Activated CD4-positive, alpha-beta T cell treated with anti-CD3 and anti-CD28 coated beads, Interleukin-2, amount 50 U/mL, for 1 hour (primary cell): Measurements from ENCODE around the gene UBE2F.
"Not testable (repeated sequence)": the region's sequence is repeated elsewhere in the genome, so short reads cannot be mapped to it uniquely, and the experiment has no call there.

Experiments used
- DNase-seq: peaks from one replicate; pipeline ENCODE4 v3.0.0-alpha.2; 2020

The UBE2F gene

GRCh38 chr2:237946423-237946822 is 20.4 kb upstream of the UBE2F start:
- no peak for DNase-seq

GRCh38 chr2:237951354-237951753 is 15.5 kb upstream of the UBE2F start:
- not testable (repeated sequence) for DNase-seq

GRCh38 chr2:237951878-237952277 is 14.9 kb upstream of the UBE2F start:
- no peak for DNase-seq

GRCh38 chr2:237952851-237953250 is 14.0 kb upstream of the UBE2F start:
- no peak for DNase-seq

- DNase-seq = no peak
Measured at GRCh38 chr2:237955640-237956401, 11.0 kb upstream of the UBE2F start.

- DNase-seq = no peak
Measured at GRCh38 chr2:237956402-237956736, 10.4 kb upstream of the UBE2F start.

- DNase-seq = no peak
Measured at GRCh38 chr2:237961637-237962036, 5.2 kb upstream of the UBE2F start.

GRCh38 chr2:237962432-237963084 is 4.3 kb upstream of the UBE2F start:
- no peak for DNase-seq

GRCh38 chr2:237963490-237963991 is 3.3 kb upstream of the UBE2F start:
- not testable (repeated sequence) for DNase-seq

GRCh38 chr2:237964194-237964577 is 2.6 kb upstream of the UBE2F start:
- no peak for DNase-seq

- DNase-seq = no peak
Measured at GRCh38 chr2:237964578-237965404, 2.0 kb upstream of the UBE2F start.

- not testable (repeated sequence) for DNase-seq
Measured at GRCh38 chr2:237965844-237966243, 970 bp upstream of the UBE2F start.

- no peak for DNase-seq
Measured at GRCh38 chr2:237966250-237966564, 607 bp upstream of the UBE2F start.

GRCh38 chr2:237967463-237967951 is 693 bp downstream of the UBE2F start:
- peak; percentile 20 for DNase-seq

- DNase-seq = peak; percentile 45
Measured at GRCh38 chr2:237968048-237968862, 1.4 kb downstream of the UBE2F start.

GRCh38 chr2:237971661-237972060 is 4.8 kb downstream of the UBE2F start:
- DNase-seq = no peak

GRCh38 chr2:237972211-237972610 is 5.4 kb downstream of the UBE2F start:
- DNase-seq = no peak

- no peak for DNase-seq
Measured at GRCh38 chr2:237972936-237973335, 6.1 kb downstream of the UBE2F start.

GRCh38 chr2:237977380-237977779 is 10.6 kb downstream of the UBE2F start:
- no peak for DNase-seq

- no peak for DNase-seq
Measured at GRCh38 chr2:237978058-237978712, 11.4 kb downstream of the UBE2F start.

- no peak for DNase-seq
Measured at GRCh38 chr2:237979331-237979730, 12.5 kb downstream of the UBE2F start.

GRCh38 chr2:237980087-237980486 is 13.3 kb downstream of the UBE2F start:
- no peak for DNase-seq
